Testis (tissue), 5 donors: ENCODE data around the gene C19orf67. TPM values are rescaled to one million over a fixed set of nuclear protein-coding genes. Genes with fewer than 3 reads are reported as not detected.

Source experiments
- DNase-seq: peaks from one replicate; pipeline ENCODE4 v3.0.0-alpha.2; 2019
- H3K27ac ChIP-seq, 2 donors: fragments of 200-600 bp; sonication (generic); one replicate each; pipeline ENCODE4 v1.5.1; 2019
- H3K27me3 ChIP-seq: fragments of 200-600 bp; sonication (generic); one replicate; pipeline ENCODE4 v1.5.1; 2019
- H3K36me3 ChIP-seq: fragments of 200-600 bp; sonication (generic); one replicate; pipeline ENCODE4 v1.5.1; 2017; ENCODE audit warnings: low read depth; ENCODE audit errors: missing control alignments
- H3K4me1 ChIP-seq: fragments of 200-600 bp; sonication (generic); one replicate; pipeline ENCODE4 v1.5.1; 2019
- H3K4me3 ChIP-seq, 2 donors: fragments of 200-600 bp; sonication (generic); one replicate each; pipeline ENCODE4 v1.5.1; 2017 to 2019
- H3K9me3 ChIP-seq: fragments of 200-600 bp; sonication (generic); one replicate; pipeline ENCODE4 v1.5.1; 2017
- CTCF ChIP-seq, 3 experiments: fragments of 450-650 bp in 2 of 3; fragments of 200-600 bp in 1 of 3; sonication (generic) in 1 of 3; IDR thresholded peaks; one replicate each; pipeline ENCODE4 v1.5.1; 2016 to 2019; ENCODE audit warnings: antibody characterized with exemption in 3 of 3, mild to moderate bottlenecking in 2 of 3, moderate library complexity in 1 of 3
- POLR2A ChIP-seq: fragments of 450-650 bp; IDR thresholded peaks from one replicate; pipeline ENCODE4 v1.6.1; 2017; ENCODE audit warnings: antibody characterized with exemption, mild to moderate bottlenecking, moderate library complexity
- WGBS, 2 donors: methylation state at CpG; one replicate each; pipeline ENCODE4 v1.1.5; 2018; 5-methylcytosine and 5-hydroxymethylcytosine counted together
- intact Hi-C: fragments of 100-400 bp; cut with DNase I; formaldehyde crosslinking; loops from one replicate; pipeline ENCODE4 v1.15.1; 2023; ENCODE audit warnings: low total_unique reads
- long read RNA-seq, 2 donors: transcript quantifications; one replicate each; lab custom pipeline, GENCODE V29; 2026
- polyA plus RNA-seq: library from polyadenylated mRNA; stranded (reverse); fragments of 350-450 nt; fragmentation: Illumina TruSeq; extraction: RNeasy Lipid Tissue Mini Kit (QIAGEN cat#74804); gene quantifications from one replicate; pipeline ENCODE4 v1.2.3, GENCODE V29; 2014; ENCODE audit warnings: low read depth, low replicate concordance; ENCODE audit not compliant: insufficient read depth
- total RNA-seq, 2 donors: library from RNA; depleted of rRNA; stranded (reverse); fragments of >200 nt; gene quantifications; one replicate each; pipeline ENCODE4 v1.2.3, GENCODE V29; 2016

C19orf67 gene
- total RNA-seq = 10 to 100 TPM in 1 of 2 donors, 1 to 10 TPM in 1; 5.0 to 12.7 TPM
- 12.6 TPM for polyA plus RNA-seq
- long read RNA-seq, donor 1 = 0 reads
- long read RNA-seq, donor 2 = 0 reads

GRCh38 chr19:14085309-14085995 is at the start of gene C19orf67:
TSS of gene C19orf67 (minus strand) at chr19:14085783. CDS start at chr19:14085627, 156 bp downstream.
- Histone ChIP-seq H3K27ac (no peak within 1 kb of the TSS), H3K9me3 (no peaks in the 10 kb centered on the region), H3K4me3 (peak within 1 kb of the TSS; percentile 7 to 14), H3K4me1 (peaks cover 15% of the 10 kb centered on the region), H3K27me3 (no peaks in the 10 kb centered on the region), H3K36me3 (no peaks in the 10 kb centered on the region)
- no peak for TF ChIP-seq CTCF (IDR thresholded peaks at IDR 0.05)
- no peak for TF ChIP-seq POLR2A
- intact Hi-C loops = no loop called here
- DNase-seq = no peak
- WGBS, 2 donors = 59 to 80% methylated on average over 16 to 50 of the region's 54 CpGs

GRCh38 chr19:14135355-14135754 is 49.8 kb upstream of the C19orf67 start:
- no peaks in the 10 kb centered on the region for H3K36me3 ChIP-seq
- TF ChIP-seq CTCF (IDR thresholded peaks at IDR 0.05) = no peak
- TF ChIP-seq POLR2A = no peak
- no peak overlapping the region for H3K27ac ChIP-seq
- peak overlapping the region; percentile 50 to 83 for H3K4me3 ChIP-seq
- H3K27me3 ChIP-seq = no peaks in the 10 kb centered on the region
- H3K9me3 ChIP-seq = no peaks in the 10 kb centered on the region
- H3K4me1 ChIP-seq = peaks cover 25% of the 10 kb centered on the region
- DNase-seq = no peak
- intact Hi-C loops = no loop called here
- 29 to 31% methylated on average over 6 of the region's 6 CpGs for WGBS, 2 donors

- peak overlapping the region in 1 of 2 donors; percentile 14 for H3K27ac ChIP-seq
- H3K4me3 ChIP-seq = no peak overlapping the region
- H3K27me3 ChIP-seq = no peaks in the 10 kb centered on the region
- peaks cover 3% of the 10 kb centered on the region for H3K4me1 ChIP-seq
- no peaks in the 10 kb centered on the region for H3K9me3 ChIP-seq
- TF ChIP-seq POLR2A (no peak), CTCF (IDR thresholded peaks at IDR 0.05) (no peak)
- WGBS, 2 donors = 56 to 74% methylated on average over 3 to 4 of the region's 4 CpGs
- H3K36me3 ChIP-seq = no peaks in the 10 kb centered on the region
- intact Hi-C loops = no loop called here
- DNase-seq = no peak
These were observed 42.4 kb upstream of the C19orf67 start for GRCh38 chr19:14127929-14128509.

- H3K4me1 ChIP-seq = peaks cover 3% of the 10 kb centered on the region
- DNase-seq = no peak
- no peaks in the 10 kb centered on the region for H3K9me3 ChIP-seq
- no peaks in the 10 kb centered on the region for H3K36me3 ChIP-seq
- WGBS, 2 donors = 68 to 73% methylated on average over 8 of the region's 8 CpGs
- H3K4me3 ChIP-seq = no peak overlapping the region
- intact Hi-C loops = no loop called here
- no peaks in the 10 kb centered on the region for H3K27me3 ChIP-seq
- TF ChIP-seq CTCF (IDR thresholded peaks at IDR 0.05) = no peak
- TF ChIP-seq POLR2A = no peak
- no peak overlapping the region for H3K27ac ChIP-seq
These were observed 41.6 kb upstream of the C19orf67 start for GRCh38 chr19:14127176-14127575.
